Liver (tissue), 9 donors: ENCODE data around the gene IRF2. TPM values are rescaled to one million over a fixed set of nuclear protein-coding genes. Genes with fewer than 3 reads are reported as not detected.

ENCODE experiments used
- DNase-seq: peaks from one replicate; pipeline ENCODE4 v3.0.0-alpha.2; 2017; ENCODE audit warnings: low spot score
- H3K27ac ChIP-seq, 2 donors: one replicate each; pipeline ENCODE4 v1.7.0; 2013; ENCODE audit warnings: inconsistent platforms in 2 of 2, low read length in 2 of 2, control low read depth in 1 of 2, low read depth in 1 of 2, mild to moderate bottlenecking in 1 of 2
- H3K27me3 ChIP-seq, 4 donors: one replicate each; pipeline versions ENCODE4 v1.6.1 to v1.7.0; 2013; ENCODE audit warnings: low read length in 3 of 4, inconsistent platforms in 1 of 4, mild to moderate bottlenecking in 1 of 4, moderate library complexity in 1 of 4; ENCODE audit not compliant: control insufficient read depth in 4 of 4, insufficient read depth in 4 of 4
- H3K36me3 ChIP-seq, 4 donors: one replicate each; pipeline versions ENCODE4 v1.6.1 to v1.7.0; 2013; ENCODE audit warnings: low read length in 3 of 4, mild to moderate bottlenecking in 3 of 4, low read depth in 1 of 4, moderate library complexity in 1 of 4; ENCODE audit not compliant: control insufficient read depth in 4 of 4, insufficient read depth in 3 of 4
- H3K4me1 ChIP-seq, 4 donors: one replicate each; pipeline versions ENCODE4 v1.6.1 to v1.7.0; 2013; ENCODE audit warnings: low read length in 3 of 4, mild to moderate bottlenecking in 3 of 4, moderate library complexity in 1 of 4; ENCODE audit not compliant: control insufficient read depth in 4 of 4, insufficient read depth in 4 of 4
- H3K4me3 ChIP-seq, 3 donors: one replicate each; pipeline versions ENCODE4 v1.6.1 to v1.7.0; 2013; ENCODE audit warnings: low read length in 3 of 3, control low read depth in 1 of 3, low read depth in 1 of 3, mild to moderate bottlenecking in 1 of 3
- H3K9ac ChIP-seq, 2 donors: one replicate each; pipeline ENCODE4 v1.7.0; 2013; ENCODE audit warnings: low read length in 2 of 2, mild to moderate bottlenecking in 2 of 2, moderate library complexity in 2 of 2, control low read depth in 1 of 2, low read depth in 1 of 2
- H3K9me3 ChIP-seq, 4 donors: one replicate each; pipeline versions ENCODE4 v1.6.1 to v1.7.0; 2013; ENCODE audit warnings: low read length in 3 of 4; ENCODE audit not compliant: control insufficient read depth in 4 of 4
- EGR1 ChIP-seq, 2 donors: IDR thresholded peaks; 2 replicates each; pipeline ENCODE4 v1.6.1; 2016 to 2018; ENCODE audit warnings: antibody characterized with exemption in 2 of 2, low read depth in 2 of 2
- FOXA1 ChIP-seq: IDR thresholded peaks from 2 replicates; pipeline ENCODE4 v1.6.1; 2016; ENCODE audit warnings: antibody characterized with exemption
- FOXA2 ChIP-seq: IDR thresholded peaks from 2 replicates; pipeline ENCODE4 v1.6.1; 2016; ENCODE audit warnings: antibody characterized with exemption
- GABPA ChIP-seq, 2 donors: IDR thresholded peaks in 1 of 2; conservative IDR thresholded peaks in 1 of 2; 2 replicates each; pipeline ENCODE4 v1.6.1; 2016; ENCODE audit warnings: antibody characterized with exemption in 2 of 2, mild to moderate bottlenecking in 1 of 2, moderate library complexity in 1 of 2
- HNF4A ChIP-seq, 2 donors: conservative IDR thresholded peaks; 2 replicates each; pipeline ENCODE4 v1.6.1; 2016; ENCODE audit warnings: antibody characterized with exemption in 2 of 2, mild to moderate bottlenecking in 2 of 2
- HNF4G ChIP-seq: IDR thresholded peaks from 2 replicates; pipeline ENCODE4 v1.6.1; 2016; ENCODE audit warnings: antibody characterized with exemption
- JUND ChIP-seq, 2 donors: IDR thresholded peaks; 2 replicates each; pipeline ENCODE4 v1.6.1; 2016; ENCODE audit warnings: antibody characterized with exemption in 2 of 2
- MAX ChIP-seq: IDR thresholded peaks from 2 replicates; pipeline ENCODE4 v1.6.1; 2016; ENCODE audit warnings: antibody characterized with exemption
- RAD21 ChIP-seq, 2 donors: IDR thresholded peaks; 2 replicates each; pipeline ENCODE4 v1.6.1; 2016; ENCODE audit warnings: antibody characterized with exemption in 2 of 2, mild to moderate bottlenecking in 2 of 2
- RXRA ChIP-seq, 2 donors: IDR thresholded peaks; 2 replicates each; pipeline ENCODE4 v1.6.1; 2017 to 2018; ENCODE audit warnings: antibody characterized with exemption in 2 of 2, mild to moderate bottlenecking in 1 of 2
- TAF1 ChIP-seq: conservative IDR thresholded peaks from 2 replicates; pipeline ENCODE4 v1.6.1; 2016; ENCODE audit warnings: antibody characterized with exemption, mild to moderate bottlenecking
- YY1 ChIP-seq: IDR thresholded peaks from 2 replicates; pipeline ENCODE4 v1.6.1; 2016; ENCODE audit warnings: antibody characterized with exemption, mild to moderate bottlenecking
- ZBTB33 ChIP-seq: IDR thresholded peaks from 2 replicates; pipeline ENCODE4 v1.6.1; 2016; ENCODE audit warnings: antibody characterized with exemption
- WGBS: extraction: QIAGEN DNeasy Blood & Tissue Kit; methylation state at CpG from one replicate; pipeline ENCODE4 v1.1.7; 2013; 5-methylcytosine and 5-hydroxymethylcytosine counted together
- polyA plus RNA-seq, 2 donors: library from polyadenylated mRNA; stranded (reverse) in 1 of 2; unstranded in 1 of 2; fragments of 200-250 nt in 1 of 2; fragments of >200 nt in 1 of 2; fragmentation: Nextera tagmentation in 1 of 2; extraction: Ambion mirVana in 1 of 2; gene quantifications; one replicate each; pipeline versions ENCODE4 v1.2.1 to v1.2.3, GENCODE V29; 2013 to 2015
- total RNA-seq, 2 donors: library from RNA; depleted of rRNA; stranded (reverse); fragments of >200 nt; gene quantifications; one replicate each; pipeline ENCODE4 v1.2.3, GENCODE V29; 2014
- TF ChIP-seq, protein P1 (sequence below): IDR thresholded peaks from 2 replicates; pipeline ENCODE4 v1.6.1; 2016; ENCODE audit warnings: antibody characterized with exemption
- TF ChIP-seq, protein P2 (sequence below): fragments of 150-350 bp; IDR thresholded peaks from 2 replicates; pipeline ENCODE4 v1.5.1; 2017; ENCODE audit warnings: improper control_type of control experiment, low read depth, low read length; ENCODE audit not compliant: missing input control
- TF ChIP-seq, protein P3 (sequence below): IDR thresholded peaks from 2 replicates; pipeline ENCODE4 v1.6.1; 2016; ENCODE audit warnings: antibody characterized with exemption, mild to moderate bottlenecking
- donor health status: healthy.
- donor health status: healthy.
- donor health status: healthy.
- donor health status: healthy.
- donor health status: healthy.

IRF2 gene
- total and polyA plus RNA-seq, 4 donors, result 12.9 to 25.5 (median 22.2) TPM

- TF ChIP-seq FOXA1 (no peak), GABPA (IDR thresholded peaks at IDR 0.05 in 1 of 2, conservative IDR thresholded peaks at IDR 0.05 in 1 of 2) (no peak), ZBTB33 (no peak)
Observed at GRCh38 chr4:184432127-184432922, 42.0 kb downstream of the IRF2 start (continued).

DNA sequence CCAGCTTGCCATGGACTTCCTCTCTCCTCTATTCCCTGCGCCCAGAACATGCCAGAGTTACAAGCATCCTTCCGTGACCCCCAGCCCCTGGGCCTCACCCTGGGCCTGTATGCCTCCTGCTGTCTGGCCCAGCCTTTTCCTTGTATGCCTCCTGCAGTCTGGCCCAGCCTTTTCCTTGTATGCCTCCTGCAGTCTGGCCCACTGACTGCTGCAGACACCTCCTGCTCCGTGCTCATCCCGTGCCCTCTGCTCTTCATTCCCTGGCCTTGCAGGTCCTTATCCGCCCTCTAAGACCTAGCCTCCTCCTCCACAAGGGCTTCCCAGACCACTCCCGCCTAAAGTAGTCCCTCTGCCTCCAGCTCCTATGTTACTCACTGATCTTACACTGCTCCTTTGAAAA, 44.2 kb downstream of the IRF2 start:
- Histone ChIP-seq H3K27me3 (no peaks in the 10 kb centered on the region), H3K4me1 (peaks cover 6 to 12% (median 7%) of the 10 kb centered on the region in 4 donors), H3K4me3 (no peak overlapping the region), H3K36me3 (peaks cover 2 to 20% (median 16%) of the 10 kb centered on the region in 4 donors), H3K27ac (no peak overlapping the region), H3K9ac (no peak overlapping the region), H3K9me3 (no peaks in the 10 kb centered on the region)
- DNase-seq, result no peak
- TF ChIP-seq HNF4G (no peak), MAX (no peak), GABPA (IDR thresholded peaks at IDR 0.05 in 1 of 2, conservative IDR thresholded peaks at IDR 0.05 in 1 of 2) (no peak)
- 91% methylated on average over 6 of the region's 6 CpGs for WGBS

GRCh38 chr4:184428787-184429186, 45.6 kb downstream of the IRF2 start:
- Histone ChIP-seq H3K36me3 (peaks cover 2 to 27% (median 22%) of the 10 kb centered on the region in 4 donors), H3K4me1 (peaks cover 4 to 9% (median 4%) of the 10 kb centered on the region in 4 donors), H3K4me3 (no peak overlapping the region), H3K9ac (no peak overlapping the region), H3K27me3 (no peaks in the 10 kb centered on the region), H3K27ac (no peak overlapping the region), H3K9me3 (no peaks in the 10 kb centered on the region)
- DNase-seq, result no peak
- TF ChIP-seq, protein P1, sequence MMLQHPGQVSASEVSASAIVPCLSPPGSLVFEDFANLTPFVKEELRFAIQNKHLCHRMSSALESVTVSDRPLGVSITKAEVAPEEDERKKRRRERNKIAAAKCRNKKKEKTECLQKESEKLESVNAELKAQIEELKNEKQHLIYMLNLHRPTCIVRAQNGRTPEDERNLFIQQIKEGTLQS, result no peak
- TF ChIP-seq MAX (no peak), RXRA (IDR thresholded peaks at IDR 0.05) (no peak), EGR1 (IDR thresholded peaks at IDR 0.05; ENCODE audit: low read depth in 2 of 2) (no peak), JUND (IDR thresholded peaks at IDR 0.05) (no peak), HNF4G (no peak), YY1 (no peak), HNF4A (conservative IDR thresholded peaks at IDR 0.05) (no peak), TAF1 (no peak), RAD21 (IDR thresholded peaks at IDR 0.05) (no peak), ZBTB33 (no peak), FOXA2 (no peak)
- TF ChIP-seq, protein P2, sequence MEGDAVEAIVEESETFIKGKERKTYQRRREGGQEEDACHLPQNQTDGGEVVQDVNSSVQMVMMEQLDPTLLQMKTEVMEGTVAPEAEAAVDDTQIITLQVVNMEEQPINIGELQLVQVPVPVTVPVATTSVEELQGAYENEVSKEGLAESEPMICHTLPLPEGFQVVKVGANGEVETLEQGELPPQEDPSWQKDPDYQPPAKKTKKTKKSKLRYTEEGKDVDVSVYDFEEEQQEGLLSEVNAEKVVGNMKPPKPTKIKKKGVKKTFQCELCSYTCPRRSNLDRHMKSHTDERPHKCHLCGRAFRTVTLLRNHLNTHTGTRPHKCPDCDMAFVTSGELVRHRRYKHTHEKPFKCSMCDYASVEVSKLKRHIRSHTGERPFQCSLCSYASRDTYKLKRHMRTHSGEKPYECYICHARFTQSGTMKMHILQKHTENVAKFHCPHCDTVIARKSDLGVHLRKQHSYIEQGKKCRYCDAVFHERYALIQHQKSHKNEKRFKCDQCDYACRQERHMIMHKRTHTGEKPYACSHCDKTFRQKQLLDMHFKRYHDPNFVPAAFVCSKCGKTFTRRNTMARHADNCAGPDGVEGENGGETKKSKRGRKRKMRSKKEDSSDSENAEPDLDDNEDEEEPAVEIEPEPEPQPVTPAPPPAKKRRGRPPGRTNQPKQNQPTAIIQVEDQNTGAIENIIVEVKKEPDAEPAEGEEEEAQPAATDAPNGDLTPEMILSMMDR, result no peak
- TF ChIP-seq, protein P3, sequence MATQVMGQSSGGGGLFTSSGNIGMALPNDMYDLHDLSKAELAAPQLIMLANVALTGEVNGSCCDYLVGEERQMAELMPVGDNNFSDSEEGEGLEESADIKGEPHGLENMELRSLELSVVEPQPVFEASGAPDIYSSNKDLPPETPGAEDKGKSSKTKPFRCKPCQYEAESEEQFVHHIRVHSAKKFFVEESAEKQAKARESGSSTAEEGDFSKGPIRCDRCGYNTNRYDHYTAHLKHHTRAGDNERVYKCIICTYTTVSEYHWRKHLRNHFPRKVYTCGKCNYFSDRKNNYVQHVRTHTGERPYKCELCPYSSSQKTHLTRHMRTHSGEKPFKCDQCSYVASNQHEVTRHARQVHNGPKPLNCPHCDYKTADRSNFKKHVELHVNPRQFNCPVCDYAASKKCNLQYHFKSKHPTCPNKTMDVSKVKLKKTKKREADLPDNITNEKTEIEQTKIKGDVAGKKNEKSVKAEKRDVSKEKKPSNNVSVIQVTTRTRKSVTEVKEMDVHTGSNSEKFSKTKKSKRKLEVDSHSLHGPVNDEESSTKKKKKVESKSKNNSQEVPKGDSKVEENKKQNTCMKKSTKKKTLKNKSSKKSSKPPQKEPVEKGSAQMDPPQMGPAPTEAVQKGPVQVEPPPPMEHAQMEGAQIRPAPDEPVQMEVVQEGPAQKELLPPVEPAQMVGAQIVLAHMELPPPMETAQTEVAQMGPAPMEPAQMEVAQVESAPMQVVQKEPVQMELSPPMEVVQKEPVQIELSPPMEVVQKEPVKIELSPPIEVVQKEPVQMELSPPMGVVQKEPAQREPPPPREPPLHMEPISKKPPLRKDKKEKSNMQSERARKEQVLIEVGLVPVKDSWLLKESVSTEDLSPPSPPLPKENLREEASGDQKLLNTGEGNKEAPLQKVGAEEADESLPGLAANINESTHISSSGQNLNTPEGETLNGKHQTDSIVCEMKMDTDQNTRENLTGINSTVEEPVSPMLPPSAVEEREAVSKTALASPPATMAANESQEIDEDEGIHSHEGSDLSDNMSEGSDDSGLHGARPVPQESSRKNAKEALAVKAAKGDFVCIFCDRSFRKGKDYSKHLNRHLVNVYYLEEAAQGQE, result no peak
- WGBS, result 98% methylated on average over 12 of the region's 12 CpGs
